ES-I3 (cell line): ENCODE measurements around the gene MIEF2.

Source experiments
- H3K36me3 ChIP-seq: 2 replicates; pipeline ENCODE4 v1.6.1; 2013; ENCODE audit warnings: mild to moderate bottlenecking, low read length, control low read depth, moderate library complexity; ENCODE audit not compliant: insufficient read depth
- H3K4me1 ChIP-seq: 2 replicates; pipeline ENCODE4 v1.6.1; 2013; ENCODE audit warnings: mild to moderate bottlenecking, control low read depth, low read length; ENCODE audit not compliant: insufficient read depth
- H3K9ac ChIP-seq: 2 replicates; pipeline ENCODE4 v1.6.1; 2013; ENCODE audit warnings: low read depth, mild to moderate bottlenecking, low read length, moderate library complexity
- H3K9me3 ChIP-seq: 2 replicates; pipeline ENCODE4 v1.6.1; 2013; ENCODE audit warnings: mild to moderate bottlenecking, low read length, moderate library complexity; ENCODE audit not compliant: control insufficient read depth, insufficient read depth

MIEF2 gene

GRCh38 chr17:18315961-18316360 lies 55.5 kb downstream of the MIEF2 start:
- Histone ChIP-seq H3K9me3 (no peaks in the 10 kb centered on the region), H3K9ac (peak overlapping the region; percentile 93), H3K36me3 (peaks cover 12% of the 10 kb centered on the region), H3K4me1 (no peaks in the 10 kb centered on the region)
